Endothelial cell of umbilical vein (primary cell): ENCODE measurements around the gene SLC25A13. TPM values are rescaled to one million over a fixed set of nuclear protein-coding genes. Genes with fewer than 3 reads are reported as not detected.

Experiments used
- BruUV-seq: library from RNA; stranded (reverse); fragments of 400-500 nt; replicated peaks from 2 replicates; lab custom pipeline; 2021; lab: Mats Ljungman, UMichigan
- CTCF ChIA-PET: fragments of 300-600, 350-600 bp; sonication (Branson Sonifier 250); formaldehyde crosslinking; loops from one replicate; lab custom pipeline; 2021; ENCODE audit warnings: antibody characterized with exemption, inconsistent platforms; lab: Charles Lee
- POLR2A ChIA-PET: fragments of 300-600, 350-600 bp; sonication (Branson Sonifier 250); formaldehyde crosslinking; loops from one replicate; lab custom pipeline; 2021; ENCODE audit warnings: antibody characterized with exemption, inconsistent platforms; lab: Charles Lee
- DNase-seq: peaks from one replicate; pipeline ENCODE4 v3.0.0-alpha.2; 2011; ENCODE audit warnings: low read depth, low spot score
- FAIRE-seq: peaks from 2 replicates; lab custom pipeline; 2011; peaks lifted over from hg19 to GRCh38; lab: Jason Lieb, UNC
- H2AFZ ChIP-seq: 2 replicates; pipeline ENCODE4 v1.6.0; 2012; ENCODE audit warnings: low read depth, low read length, control low read depth, inconsistent platforms
- H3K27ac ChIP-seq: 2 replicates; pipeline ENCODE4 v1.5.1; 2011; ENCODE audit warnings: low read depth, mild to moderate bottlenecking, control low read depth, low read length, moderate library complexity; ENCODE audit not compliant: insufficient read depth
- H3K27me3 ChIP-seq, 2 experiments: 2 replicates each; pipeline versions ENCODE4 v1.6.0 to v1.6.1; 2011; ENCODE audit warnings: low read length in 2 of 2, mixed read lengths in 1 of 2; ENCODE audit not compliant: control insufficient read depth in 2 of 2, insufficient read depth in 2 of 2
- H3K36me3 ChIP-seq, 2 experiments: 2 replicates in 1 of 2; 3 replicates in 1 of 2; pipeline ENCODE4 v1.5.1; 2011; ENCODE audit warnings: low read length in 2 of 2, mild to moderate bottlenecking in 1 of 2, moderate library complexity in 1 of 2; ENCODE audit not compliant: control insufficient read depth in 2 of 2, insufficient read depth in 2 of 2; ENCODE audit errors: extremely low read depth in 1 of 2
- H3K4me1 ChIP-seq: 3 replicates; pipeline ENCODE4 v1.5.1; 2011; ENCODE audit warnings: mild to moderate bottlenecking, low read length; ENCODE audit not compliant: control insufficient read depth, insufficient read depth; ENCODE audit errors: extremely low read depth
- H3K4me2 ChIP-seq: 2 replicates; pipeline ENCODE4 v1.6.1; 2011; ENCODE audit warnings: low read length, control low read depth, mixed read lengths; ENCODE audit not compliant: insufficient read depth
- H3K4me3 ChIP-seq, 3 experiments: fragments of 200-600 bp in 1 of 3; sonication (generic), shearing (Covaris generic) in 1 of 3; replicated peaks in 1 of 3; 2 replicates each; pipeline ENCODE4 v1.5.1; 2011 to 2016; ENCODE audit warnings: control low read depth in 3 of 3, low read length in 3 of 3, mild to moderate bottlenecking in 2 of 3, inconsistent platforms in 1 of 3, low read depth in 1 of 3, moderate library complexity in 1 of 3; ENCODE audit not compliant: insufficient read depth in 1 of 3
- H3K79me2 ChIP-seq: 2 replicates; pipeline ENCODE4 v1.6.0; 2012; ENCODE audit warnings: low read length, inconsistent platforms; ENCODE audit not compliant: control insufficient read depth, insufficient read depth
- H3K9ac ChIP-seq: replicated peaks from 2 replicates; pipeline ENCODE3; 2011; ENCODE audit warnings: low read length, control low read depth; ENCODE audit not compliant: insufficient read depth; ENCODE audit errors: extremely low read depth
- H3K9me1 ChIP-seq: replicated peaks from 3 replicates; pipeline ENCODE4 v1.6.0; 2011; ENCODE audit warnings: mild to moderate bottlenecking, low read length; ENCODE audit not compliant: control insufficient read depth, insufficient read depth; ENCODE audit errors: extremely low read depth
- H3K9me3 ChIP-seq: replicated peaks from 2 replicates; pipeline ENCODE4 v1.5.1; 2012; ENCODE audit warnings: low read length, inconsistent platforms; ENCODE audit not compliant: control insufficient read depth, insufficient read depth
- H4K20me1 ChIP-seq: replicated peaks from 2 replicates; pipeline ENCODE3; 2011; ENCODE audit warnings: mild to moderate bottlenecking, low read length; ENCODE audit not compliant: control insufficient read depth, insufficient read depth; ENCODE audit errors: extremely low read depth
- EZH2 ChIP-seq: IDR thresholded peaks from 2 replicates; pipeline ENCODE4 v1.6.1; 2012; ENCODE audit warnings: borderline replicate concordance, low read depth, mild to moderate bottlenecking, moderate library complexity, low read length, inconsistent platforms; ENCODE audit not compliant: severe bottlenecking
- FOS ChIP-seq: IDR thresholded peaks from 2 replicates; pipeline ENCODE4 v1.6.1; 2011; ENCODE audit warnings: mild to moderate bottlenecking, low read length, moderate library complexity, borderline replicate concordance; ENCODE audit not compliant: insufficient read depth
- GATA2 ChIP-seq: IDR thresholded peaks from 2 replicates; pipeline ENCODE4 v1.7.0; 2011; ENCODE audit warnings: low read depth, mild to moderate bottlenecking, moderate library complexity, mixed read lengths, low read length; ENCODE audit not compliant: insufficient read length, insufficient read depth
- JUN ChIP-seq: IDR thresholded peaks from 2 replicates; pipeline ENCODE4 v1.6.1; 2011; ENCODE audit warnings: borderline replicate concordance, low read depth; ENCODE audit not compliant: insufficient read length, insufficient read depth
- MYC ChIP-seq: IDR thresholded peaks from one replicate; pipeline ENCODE4 v1.6.1; 2011; ENCODE audit warnings: mild to moderate bottlenecking, low read depth, low read length
- POLR2A ChIP-seq: IDR thresholded peaks from 2 replicates; pipeline ENCODE4 v1.6.1; 2012; ENCODE audit warnings: low read depth, mild to moderate bottlenecking, control low read depth, low read length
- POLR2AphosphoS5 ChIP-seq: IDR thresholded peaks from 2 replicates; pipeline ENCODE4 v1.6.1; 2012; ENCODE audit warnings: low read depth, mild to moderate bottlenecking, control low read depth, low read length, moderate library complexity; ENCODE audit not compliant: insufficient read depth
- dilution Hi-C: fragments of 300-500 bp; cut with MboI; formaldehyde crosslinking; loops from one replicate; pipeline ENCODE4 v1.15.0; 2019; ENCODE audit warnings: low sequenced_read_pairs; ENCODE audit not compliant: extremely low pct_ligation_motif_present
- intact Hi-C: fragments of 100-400 bp; cut with micrococcal nuclease; formaldehyde crosslinking; loops from one replicate; pipeline ENCODE4 v1.10.0; 2022
- polyA plus RNA-seq, 4 experiments: library from polyadenylated mRNA; depleted of rRNA in 3 of 4; stranded (reverse) in 3 of 4; unstranded in 1 of 4; fragments of >200 nt; gene quantifications; 2 replicates each; pipeline versions ENCODE4 v1.2.1 to v1.2.3, GENCODE V29; 2011 to 2012; ENCODE audit warnings: missing spikeins in 1 of 4
- total RNA-seq: library from RNA; stranded (reverse); gene quantifications from 2 replicates; pipeline ENCODE4 v1.2.3, GENCODE V29; 2021
- TF ChIP-seq, protein P1 (sequence below): IDR thresholded peaks from 2 replicates; pipeline ENCODE4 v1.6.1; 2011; ENCODE audit not compliant: insufficient read depth, insufficient read length
- TF ChIP-seq, protein P2 (sequence below), 2 donors: IDR thresholded peaks; 1 replicate in 1 of 2; 2 replicates in 1 of 2; pipeline ENCODE4 v1.5.1; 2011; ENCODE audit warnings: low read length in 2 of 2, mild to moderate bottlenecking in 2 of 2, moderate library complexity in 2 of 2, control low read depth in 1 of 2, inconsistent platforms in 1 of 2, low read depth in 1 of 2; ENCODE audit not compliant: insufficient read depth in 1 of 2; ENCODE audit errors: extremely low read depth in 1 of 2

Gene SLC25A13
- total and polyA plus RNA-seq, 2 donors (not counting 3 experiments of a cell fraction or from before 2014, with no cell fraction given) = 13.2 to 34.4 TPM

DNA sequence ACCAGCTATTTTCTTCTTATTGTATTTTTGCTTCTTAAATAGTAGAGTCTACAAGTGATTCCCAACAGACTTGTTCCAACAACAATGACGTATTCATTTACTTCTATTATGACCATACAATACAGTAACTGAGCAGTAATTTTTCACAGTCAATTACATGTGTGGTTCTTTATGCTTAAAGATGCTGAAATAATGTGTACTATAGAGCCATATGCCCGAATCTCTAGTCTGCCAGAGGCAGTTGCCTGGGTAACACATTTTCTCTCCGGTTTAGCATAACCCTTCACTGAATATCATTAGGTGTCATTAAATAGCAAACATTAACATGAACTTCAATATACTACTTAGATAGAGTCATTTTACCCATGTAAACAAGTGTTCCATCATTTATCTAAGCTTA, 75.0 kb downstream of the SLC25A13 start:
- dilution Hi-C loops = no loop called here
- intact Hi-C loops = no loop called here
- H3K79me2 ChIP-seq = no peaks in the 10 kb centered on the region
- no peak overlapping the region for H3K4me3 ChIP-seq
- H3K4me2 ChIP-seq = no peak overlapping the region
- DNase-seq (no peak), FAIRE-seq (no peak)
- no peaks in the 10 kb centered on the region for H3K27me3 ChIP-seq
- TF ChIP-seq POLR2AphosphoS5 (no peak), MYC (no peak), FOS (no peak), EZH2 (no peak), JUN (no peak), GATA2 (no peak), POLR2A (no peak)
- TF ChIP-seq, protein P1, sequence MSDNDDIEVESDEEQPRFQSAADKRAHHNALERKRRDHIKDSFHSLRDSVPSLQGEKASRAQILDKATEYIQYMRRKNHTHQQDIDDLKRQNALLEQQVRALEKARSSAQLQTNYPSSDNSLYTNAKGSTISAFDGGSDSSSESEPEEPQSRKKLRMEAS = no peak
- TF ChIP-seq, protein P2, sequence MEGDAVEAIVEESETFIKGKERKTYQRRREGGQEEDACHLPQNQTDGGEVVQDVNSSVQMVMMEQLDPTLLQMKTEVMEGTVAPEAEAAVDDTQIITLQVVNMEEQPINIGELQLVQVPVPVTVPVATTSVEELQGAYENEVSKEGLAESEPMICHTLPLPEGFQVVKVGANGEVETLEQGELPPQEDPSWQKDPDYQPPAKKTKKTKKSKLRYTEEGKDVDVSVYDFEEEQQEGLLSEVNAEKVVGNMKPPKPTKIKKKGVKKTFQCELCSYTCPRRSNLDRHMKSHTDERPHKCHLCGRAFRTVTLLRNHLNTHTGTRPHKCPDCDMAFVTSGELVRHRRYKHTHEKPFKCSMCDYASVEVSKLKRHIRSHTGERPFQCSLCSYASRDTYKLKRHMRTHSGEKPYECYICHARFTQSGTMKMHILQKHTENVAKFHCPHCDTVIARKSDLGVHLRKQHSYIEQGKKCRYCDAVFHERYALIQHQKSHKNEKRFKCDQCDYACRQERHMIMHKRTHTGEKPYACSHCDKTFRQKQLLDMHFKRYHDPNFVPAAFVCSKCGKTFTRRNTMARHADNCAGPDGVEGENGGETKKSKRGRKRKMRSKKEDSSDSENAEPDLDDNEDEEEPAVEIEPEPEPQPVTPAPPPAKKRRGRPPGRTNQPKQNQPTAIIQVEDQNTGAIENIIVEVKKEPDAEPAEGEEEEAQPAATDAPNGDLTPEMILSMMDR (IDR thresholded peaks at IDR 0.05; ENCODE audit: extremely low read depth in 1 of 2, insufficient read depth in 1 of 2, low read depth in 1 of 2, low read length in 2 of 2) = no peak
- BruUV-seq = no TSS peak
- H3K4me1 ChIP-seq = no peaks in the 10 kb centered on the region
- H3K27ac ChIP-seq = no peak overlapping the region
- H4K20me1 ChIP-seq = no peaks in the 10 kb centered on the region
- H3K9ac ChIP-seq = no peak overlapping the region
- no peaks in the 10 kb centered on the region for H3K9me1 ChIP-seq
- H3K36me3 ChIP-seq = no peaks in the 10 kb centered on the region
- ChIA-PET CTCF (no interaction called here), POLR2A (no interaction called here)
- no peaks in the 10 kb centered on the region for H3K9me3 ChIP-seq
- no peak overlapping the region for H2AFZ ChIP-seq
